ENCODE results near the gene TNKS2.

TNKS2 gene

DNA sequence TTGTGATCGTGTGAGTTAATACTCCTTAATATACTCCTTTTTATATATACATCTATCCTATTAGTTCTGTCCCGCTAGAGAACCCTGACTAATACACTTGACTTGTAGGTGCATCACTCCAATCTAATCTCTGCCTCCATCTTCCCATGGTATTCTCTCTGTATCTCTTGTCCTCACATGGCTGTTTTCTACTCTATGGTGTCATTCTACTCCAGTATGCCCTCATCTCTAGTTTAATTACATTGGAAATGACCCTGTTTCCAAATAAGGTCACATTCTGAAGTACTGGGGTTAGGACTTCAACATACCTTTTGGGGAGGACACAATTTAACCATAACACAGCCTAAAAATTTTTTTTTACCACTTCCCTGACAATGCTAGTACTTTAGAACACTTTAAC lies 25.8 kb upstream of the TNKS2 start:
- no peak for DNase-seq
- Histone ChIP-seq H3K36me3 (ENCODE audit: control insufficient read depth, insufficient read depth, low read length) (no peaks in the 10 kb centered on the region), H3K4me1 (ENCODE audit: control insufficient read depth, insufficient read depth, low read length, poor library complexity, severe bottlenecking) (no peaks in the 10 kb centered on the region), H3K9me3 (ENCODE audit: control insufficient read depth, low read length) (no peaks in the 10 kb centered on the region), H3K27ac (ENCODE audit: insufficient read depth, low read length, poor library complexity, severe bottlenecking) (no peak overlapping the region), H3K4me3 (ENCODE audit: insufficient read depth, low read depth, low read length, poor library complexity, severe bottlenecking) (no peak overlapping the region), H3K27me3 (replicated peaks; ENCODE audit: control insufficient read depth, insufficient read depth, low read length, poor library complexity, severe bottlenecking) (no peaks in the 10 kb centered on the region)

DNA sequence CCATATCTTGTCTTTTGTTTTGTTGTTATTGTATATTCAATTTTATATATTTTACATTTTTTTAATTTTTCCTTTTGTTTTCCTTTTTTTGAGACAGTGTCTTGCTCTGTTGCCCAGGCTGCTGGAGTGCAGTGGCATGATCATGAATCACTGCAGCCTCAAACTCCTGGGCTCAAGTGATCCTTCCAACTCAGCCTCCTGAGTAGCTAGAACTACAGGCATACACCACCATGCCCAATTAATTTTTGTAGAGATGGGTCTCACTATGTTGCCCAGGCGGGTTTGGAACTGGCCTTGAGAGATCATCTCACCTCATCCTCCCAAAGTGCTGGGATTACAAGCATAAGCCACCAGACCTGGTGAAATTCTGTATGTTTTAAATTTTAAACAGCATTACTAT lies 25.4 kb upstream of the TNKS2 start:
- no peak overlapping the region for H3K27ac ChIP-seq (ENCODE audit: insufficient read depth, low read length, poor library complexity, severe bottlenecking)

DNA sequence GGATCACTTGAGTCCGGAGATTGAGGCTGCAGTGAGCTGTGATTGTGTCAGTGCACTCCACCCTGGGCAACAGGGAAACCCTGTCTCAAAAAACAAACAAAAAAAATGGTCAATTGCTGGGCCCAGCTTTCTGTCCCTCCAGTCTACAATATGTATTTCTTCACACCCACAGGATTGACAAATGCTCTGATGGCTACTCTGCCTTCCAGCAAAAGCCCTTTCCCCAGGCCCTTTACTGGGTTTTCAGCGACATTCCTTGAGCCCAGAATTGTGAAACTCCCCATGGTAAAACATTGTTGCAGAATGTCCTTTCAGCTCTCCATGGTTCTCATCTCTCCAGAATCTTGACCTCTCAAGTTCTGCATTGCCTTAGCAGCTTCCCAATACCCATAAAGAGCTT lies 23.7 kb upstream of the TNKS2 start:
- H3K4me1 ChIP-seq (ENCODE audit: control insufficient read depth, insufficient read depth, low read length, poor library complexity, severe bottlenecking): no peaks in the 10 kb centered on the region
- H3K27ac ChIP-seq (ENCODE audit: insufficient read depth, low read length, poor library complexity, severe bottlenecking): no peak overlapping the region
- H3K27me3 ChIP-seq (replicated peaks; ENCODE audit: control insufficient read depth, insufficient read depth, low read length, poor library complexity, severe bottlenecking): no peaks in the 10 kb centered on the region
- DNase-seq: no peak
- no peaks in the 10 kb centered on the region for H3K9me3 ChIP-seq (ENCODE audit: control insufficient read depth, low read length)
- no peak overlapping the region for H3K4me3 ChIP-seq (ENCODE audit: insufficient read depth, low read depth, low read length, poor library complexity, severe bottlenecking)
- no peaks in the 10 kb centered on the region for H3K36me3 ChIP-seq (ENCODE audit: control insufficient read depth, insufficient read depth, low read length)

More for the DNA sequence above, 25.4 kb upstream of the TNKS2 start:
- Histone ChIP-seq H3K4me3 (ENCODE audit: insufficient read depth, low read depth, low read length, poor library complexity, severe bottlenecking) (no peak overlapping the region), H3K9me3 (ENCODE audit: control insufficient read depth, low read length) (no peaks in the 10 kb centered on the region), H3K4me1 (ENCODE audit: control insufficient read depth, insufficient read depth, low read length, poor library complexity, severe bottlenecking) (no peaks in the 10 kb centered on the region), H3K27me3 (replicated peaks; ENCODE audit: control insufficient read depth, insufficient read depth, low read length, poor library complexity, severe bottlenecking) (no peaks in the 10 kb centered on the region), H3K36me3 (ENCODE audit: control insufficient read depth, insufficient read depth, low read length) (no peaks in the 10 kb centered on the region)
- no peak for DNase-seq

DNA sequence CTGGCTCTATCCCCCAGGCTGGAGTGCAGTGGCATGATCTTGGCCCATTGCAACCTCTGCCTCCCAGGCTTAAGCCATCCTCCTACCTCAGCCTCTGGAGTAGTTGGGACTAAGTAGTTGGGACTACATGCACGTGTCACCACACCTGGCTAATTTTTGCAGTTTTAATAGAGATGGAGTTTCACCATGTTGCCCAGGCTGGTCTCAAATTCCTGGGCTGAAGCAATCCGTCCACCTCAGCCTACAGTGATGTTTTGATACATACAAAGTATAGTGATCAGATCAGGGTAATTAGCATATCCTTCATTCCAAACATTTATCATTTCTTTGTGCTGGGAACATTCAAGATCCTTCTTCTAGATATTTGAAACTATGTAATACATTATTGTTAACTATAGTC lies 22.5 kb upstream of the TNKS2 start:
- Histone ChIP-seq H3K9me3 (ENCODE audit: control insufficient read depth, low read length) (no peaks in the 10 kb centered on the region), H3K4me1 (ENCODE audit: control insufficient read depth, insufficient read depth, low read length, poor library complexity, severe bottlenecking) (no peaks in the 10 kb centered on the region)
- no peak for DNase-seq

GRCh38 chr10:91776266-91776665 lies 22.0 kb upstream of the TNKS2 start:
- H3K4me1 ChIP-seq (ENCODE audit: control insufficient read depth, insufficient read depth, low read length, poor library complexity, severe bottlenecking): no peaks in the 10 kb centered on the region

More for the DNA sequence above, 22.5 kb upstream of the TNKS2 start:
- Histone ChIP-seq H3K27me3 (replicated peaks; ENCODE audit: control insufficient read depth, insufficient read depth, low read length, poor library complexity, severe bottlenecking) (no peaks in the 10 kb centered on the region), H3K4me3 (ENCODE audit: insufficient read depth, low read depth, low read length, poor library complexity, severe bottlenecking) (no peak overlapping the region), H3K27ac (ENCODE audit: insufficient read depth, low read length, poor library complexity, severe bottlenecking) (no peak overlapping the region), H3K36me3 (ENCODE audit: control insufficient read depth, insufficient read depth, low read length) (no peaks in the 10 kb centered on the region)

GRCh38 chr10:91778485-91778884 lies 19.7 kb upstream of the TNKS2 start:
- Histone ChIP-seq H3K9me3 (ENCODE audit: control insufficient read depth, low read length) (no peaks in the 10 kb centered on the region), H3K4me3 (ENCODE audit: insufficient read depth, low read depth, low read length, poor library complexity, severe bottlenecking) (no peak overlapping the region), H3K36me3 (ENCODE audit: control insufficient read depth, insufficient read depth, low read length) (no peaks in the 10 kb centered on the region), H3K27me3 (replicated peaks; ENCODE audit: control insufficient read depth, insufficient read depth, low read length, poor library complexity, severe bottlenecking) (no peaks in the 10 kb centered on the region), H3K4me1 (ENCODE audit: control insufficient read depth, insufficient read depth, low read length, poor library complexity, severe bottlenecking) (no peaks in the 10 kb centered on the region), H3K27ac (ENCODE audit: insufficient read depth, low read length, poor library complexity, severe bottlenecking) (no peak overlapping the region)
- no peak for DNase-seq

More at GRCh38 chr10:91776266-91776665, 22.0 kb upstream of the TNKS2 start:
- no peaks in the 10 kb centered on the region for H3K9me3 ChIP-seq (ENCODE audit: control insufficient read depth, low read length)
- no peak overlapping the region for H3K27ac ChIP-seq (ENCODE audit: insufficient read depth, low read length, poor library complexity, severe bottlenecking)
- DNase-seq: no peak
- H3K27me3 ChIP-seq (replicated peaks; ENCODE audit: control insufficient read depth, insufficient read depth, low read length, poor library complexity, severe bottlenecking): no peaks in the 10 kb centered on the region
- H3K4me3 ChIP-seq (ENCODE audit: insufficient read depth, low read depth, low read length, poor library complexity, severe bottlenecking): no peak overlapping the region
- H3K36me3 ChIP-seq (ENCODE audit: control insufficient read depth, insufficient read depth, low read length): no peaks in the 10 kb centered on the region

DNA sequence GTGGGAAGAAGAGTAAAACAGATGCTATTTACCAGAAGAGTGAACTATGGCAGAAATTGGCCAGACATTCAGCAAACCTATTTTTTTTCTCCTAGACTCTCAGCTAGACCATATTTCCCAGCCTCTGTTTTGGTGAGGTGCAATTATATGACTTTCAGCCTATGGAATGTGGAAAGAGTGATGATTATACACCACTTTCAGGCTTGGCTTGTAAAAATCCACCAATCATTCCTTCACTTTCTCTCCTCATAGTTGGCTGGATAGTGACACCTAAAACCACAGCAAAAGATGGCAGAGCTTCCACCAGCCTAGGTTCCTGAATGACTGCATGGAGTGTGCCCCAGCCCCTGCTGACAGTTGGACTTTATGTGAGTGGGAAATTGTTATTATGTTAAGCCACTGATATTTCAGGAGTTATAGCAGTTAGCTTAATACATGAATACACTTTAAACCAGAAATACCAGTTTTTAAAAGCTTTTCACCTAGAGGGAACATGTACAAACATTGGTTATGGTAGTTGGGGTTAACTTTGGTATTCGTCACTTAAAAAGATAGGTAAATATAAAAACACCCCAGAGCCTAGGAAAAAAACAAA lies 19.1 kb upstream of the TNKS2 start:
- no peaks in the 10 kb centered on the region for H3K36me3 ChIP-seq (ENCODE audit: control insufficient read depth, insufficient read depth, low read length)
- H3K4me3 ChIP-seq (ENCODE audit: insufficient read depth, low read depth, low read length, poor library complexity, severe bottlenecking): no peak overlapping the region
- no peak for DNase-seq
- H3K27me3 ChIP-seq (replicated peaks; ENCODE audit: control insufficient read depth, insufficient read depth, low read length, poor library complexity, severe bottlenecking): no peaks in the 10 kb centered on the region
- no peak overlapping the region for H3K27ac ChIP-seq (ENCODE audit: insufficient read depth, low read length, poor library complexity, severe bottlenecking)
- H3K9me3 ChIP-seq (ENCODE audit: control insufficient read depth, low read length): no peaks in the 10 kb centered on the region
- H3K4me1 ChIP-seq (ENCODE audit: control insufficient read depth, insufficient read depth, low read length, poor library complexity, severe bottlenecking): no peaks in the 10 kb centered on the region

- Histone ChIP-seq H3K4me1 (ENCODE audit: control insufficient read depth, insufficient read depth, low read length, poor library complexity, severe bottlenecking) (no peaks in the 10 kb centered on the region), H3K4me3 (ENCODE audit: insufficient read depth, low read depth, low read length, poor library complexity, severe bottlenecking) (no peak overlapping the region), H3K27me3 (replicated peaks; ENCODE audit: control insufficient read depth, insufficient read depth, low read length, poor library complexity, severe bottlenecking) (no peaks in the 10 kb centered on the region), H3K27ac (ENCODE audit: insufficient read depth, low read length, poor library complexity, severe bottlenecking) (no peak overlapping the region), H3K36me3 (ENCODE audit: control insufficient read depth, insufficient read depth, low read length) (no peaks in the 10 kb centered on the region), H3K9me3 (ENCODE audit: control insufficient read depth, low read length) (no peaks in the 10 kb centered on the region)
- DNase-seq: no peak
Measured at GRCh38 chr10:91782539-91782938, 15.7 kb upstream of the TNKS2 start.

- no peak for DNase-seq
- no peak overlapping the region for H3K27ac ChIP-seq (ENCODE audit: insufficient read depth, low read length, poor library complexity, severe bottlenecking)
- no peaks in the 10 kb centered on the region for H3K36me3 ChIP-seq (ENCODE audit: control insufficient read depth, insufficient read depth, low read length)
- no peaks in the 10 kb centered on the region for H3K27me3 ChIP-seq (replicated peaks; ENCODE audit: control insufficient read depth, insufficient read depth, low read length, poor library complexity, severe bottlenecking)
- no peak overlapping the region for H3K4me3 ChIP-seq (ENCODE audit: insufficient read depth, low read depth, low read length, poor library complexity, severe bottlenecking)
- H3K9me3 ChIP-seq (ENCODE audit: control insufficient read depth, low read length): no peaks in the 10 kb centered on the region
- H3K4me1 ChIP-seq (ENCODE audit: control insufficient read depth, insufficient read depth, low read length, poor library complexity, severe bottlenecking): no peaks in the 10 kb centered on the region
Measured at GRCh38 chr10:91785830-91786229, 12.4 kb upstream of the TNKS2 start.

DNA sequence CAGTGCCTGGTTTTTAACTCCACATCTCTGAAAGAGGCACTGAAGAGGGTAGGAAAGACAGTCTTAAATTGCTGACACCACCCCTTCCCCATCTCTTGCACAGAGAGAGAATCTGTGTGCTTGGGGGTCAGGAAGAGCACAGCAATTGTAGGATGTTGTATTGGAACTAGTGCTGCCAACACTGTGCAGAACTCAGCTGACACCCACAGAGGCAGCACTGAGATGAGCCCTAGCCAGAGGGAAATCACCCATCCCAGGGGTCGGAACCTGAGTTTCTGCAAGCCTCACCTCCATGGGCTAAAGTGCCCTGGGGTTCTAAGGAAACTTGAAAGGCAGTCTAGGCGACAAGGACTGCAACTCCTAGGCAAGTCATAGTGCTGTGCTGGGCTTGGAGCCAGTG lies 11.0 kb upstream of the TNKS2 start:
- H3K9me3 ChIP-seq (ENCODE audit: control insufficient read depth, low read length): no peaks in the 10 kb centered on the region
- no peaks in the 10 kb centered on the region for H3K27me3 ChIP-seq (replicated peaks; ENCODE audit: control insufficient read depth, insufficient read depth, low read length, poor library complexity, severe bottlenecking)
- no peak for DNase-seq
- H3K4me3 ChIP-seq (ENCODE audit: insufficient read depth, low read depth, low read length, poor library complexity, severe bottlenecking): no peak overlapping the region
- H3K36me3 ChIP-seq (ENCODE audit: control insufficient read depth, insufficient read depth, low read length): no peaks in the 10 kb centered on the region
- no peak overlapping the region for H3K27ac ChIP-seq (ENCODE audit: insufficient read depth, low read length, poor library complexity, severe bottlenecking)
- no peaks in the 10 kb centered on the region for H3K4me1 ChIP-seq (ENCODE audit: control insufficient read depth, insufficient read depth, low read length, poor library complexity, severe bottlenecking)

Measured in effector memory CD4-positive, alpha-beta T cell (primary cell).